ENCODE results near the gene CDKN2B. TPM values are rescaled to one million over a fixed set of nuclear protein-coding genes. Genes with fewer than 3 reads are reported as not detected.
A peak's percentile ranks its signal among the peaks of the same experiment; 100 is the strongest.
"Not testable (repeated sequence)": the region's sequence is repeated elsewhere in the genome, so short reads cannot be mapped to it uniquely, and the experiment has no call there.

Gene CDKN2B
- polyA plus RNA-seq, 2 donors = 40.3 to 63.7 TPM

GRCh38 chr9:21967169-21967568, 41.9 kb downstream of the CDKN2B start:
- no peak overlapping the region for H3K27ac ChIP-seq (ENCODE audit: low read depth in 2 of 2, low read length in 1 of 2)
- peaks cover 8 to 40% of the 10 kb centered on the region in 2 donors for H3K27me3 ChIP-seq (ENCODE audit: control insufficient read depth in 1 of 2, insufficient read depth in 2 of 2, low read length in 2 of 2)
- no peak overlapping the region for H3K4me3 ChIP-seq (ENCODE audit: low read depth in 1 of 2, low read length in 2 of 2)
- H3K36me3 ChIP-seq (ENCODE audit: control insufficient read depth in 2 of 2, insufficient read depth in 2 of 2, low read length in 1 of 2) = no peaks in the 10 kb centered on the region
- H3K4me1 ChIP-seq (ENCODE audit: control insufficient read depth in 2 of 2, insufficient read depth in 2 of 2, low read length in 1 of 2) = peaks cover 2 to 9% of the 10 kb centered on the region in 2 donors
- 16 to 25% methylated on average over 19 of the region's 19 CpGs for WGBS, 2 donors
- H3K9me3 ChIP-seq (ENCODE audit: control insufficient read depth in 2 of 2, insufficient read depth in 1 of 2, low read depth in 1 of 2, low read length in 1 of 2) = peaks cover 0 to 8% of the 10 kb centered on the region in 2 donors

- 23 to 32% methylated on average over 15 of the region's 15 CpGs for WGBS, 2 donors
- H3K9me3 ChIP-seq (ENCODE audit: control insufficient read depth in 2 of 2, insufficient read depth in 1 of 2, low read depth in 1 of 2, low read length in 1 of 2) = peaks cover 0 to 8% of the 10 kb centered on the region in 2 donors
- no peak overlapping the region for H3K27ac ChIP-seq (ENCODE audit: low read depth in 2 of 2, low read length in 1 of 2)
- peaks cover 2 to 9% of the 10 kb centered on the region in 2 donors for H3K4me1 ChIP-seq (ENCODE audit: control insufficient read depth in 2 of 2, insufficient read depth in 2 of 2, low read length in 1 of 2)
- peaks cover 7 to 38% of the 10 kb centered on the region in 2 donors for H3K27me3 ChIP-seq (ENCODE audit: control insufficient read depth in 1 of 2, insufficient read depth in 2 of 2, low read length in 2 of 2)
- H3K4me3 ChIP-seq (ENCODE audit: low read depth in 1 of 2, low read length in 2 of 2) = no peak overlapping the region
- H3K36me3 ChIP-seq (ENCODE audit: control insufficient read depth in 2 of 2, insufficient read depth in 2 of 2, low read length in 1 of 2) = no peaks in the 10 kb centered on the region
Observed at GRCh38 chr9:21966140-21966851, 42.8 kb downstream of the CDKN2B start.

- Histone ChIP-seq H3K4me3 (ENCODE audit: low read depth in 1 of 2, low read length in 2 of 2) (peak overlapping the region; percentile 28 to 55), H3K27ac (ENCODE audit: low read depth in 2 of 2, low read length in 1 of 2) (peak overlapping the region in 1 of 2 donors; percentile 34), H3K4me1 (ENCODE audit: control insufficient read depth in 2 of 2, insufficient read depth in 2 of 2, low read length in 1 of 2) (peaks cover 2 to 9% of the 10 kb centered on the region in 2 donors), H3K36me3 (ENCODE audit: control insufficient read depth in 2 of 2, insufficient read depth in 2 of 2, low read length in 1 of 2) (no peaks in the 10 kb centered on the region), H3K27me3 (ENCODE audit: control insufficient read depth in 1 of 2, insufficient read depth in 2 of 2, low read length in 2 of 2) (peaks cover 6 to 30% of the 10 kb centered on the region in 2 donors), H3K9me3 (ENCODE audit: control insufficient read depth in 2 of 2, insufficient read depth in 1 of 2, low read depth in 1 of 2, low read length in 1 of 2) (peaks cover 0 to 5% of the 10 kb centered on the region in 2 donors)
- WGBS, 2 donors = 2 to 3% methylated on average over 30 of the region's 30 CpGs
Observed at GRCh38 chr9:21965401-21965951, 43.6 kb downstream of the CDKN2B start.

GRCh38 chr9:21964925-21965385, 44.1 kb downstream of the CDKN2B start:
- peak overlapping the region in 1 of 2 donors; percentile 34 for H3K27ac ChIP-seq (ENCODE audit: low read depth in 2 of 2, low read length in 1 of 2)
- H3K9me3 ChIP-seq (ENCODE audit: control insufficient read depth in 2 of 2, insufficient read depth in 1 of 2, low read depth in 1 of 2, low read length in 1 of 2) = no peaks in the 10 kb centered on the region
- peak overlapping the region; percentile 28 to 55 for H3K4me3 ChIP-seq (ENCODE audit: low read depth in 1 of 2, low read length in 2 of 2)
- WGBS, 2 donors = 1 to 2% methylated on average over 29 of the region's 29 CpGs
- H3K36me3 ChIP-seq (ENCODE audit: control insufficient read depth in 2 of 2, insufficient read depth in 2 of 2, low read length in 1 of 2) = no peaks in the 10 kb centered on the region
- H3K4me1 ChIP-seq (ENCODE audit: control insufficient read depth in 2 of 2, insufficient read depth in 2 of 2, low read length in 1 of 2) = peaks cover 2 to 9% of the 10 kb centered on the region in 2 donors
- peaks cover 1 to 25% of the 10 kb centered on the region in 2 donors for H3K27me3 ChIP-seq (ENCODE audit: control insufficient read depth in 1 of 2, insufficient read depth in 2 of 2, low read length in 2 of 2)

DNA sequence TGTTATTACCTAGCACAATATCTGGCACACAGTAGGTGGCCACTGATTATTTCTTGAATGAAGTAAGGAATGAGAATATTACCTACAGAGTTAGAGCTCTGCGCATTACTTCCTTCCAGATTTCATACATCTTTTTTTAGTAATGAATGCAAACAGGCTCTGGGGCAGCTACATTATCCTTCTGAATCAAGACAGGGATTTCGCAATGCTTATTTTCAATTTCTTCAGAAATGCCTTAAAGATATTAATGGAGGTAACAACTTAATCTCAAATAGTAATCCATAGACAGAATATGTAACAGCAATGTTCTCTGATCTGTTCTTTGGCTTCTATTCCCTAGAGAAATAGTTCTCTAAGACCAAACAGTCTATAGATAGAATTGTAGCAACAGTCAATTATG, 47.5 kb downstream of the CDKN2B start:
- Histone ChIP-seq H3K36me3 (ENCODE audit: control insufficient read depth in 2 of 2, insufficient read depth in 2 of 2, low read length in 1 of 2) (no peaks in the 10 kb centered on the region), H3K4me3 (ENCODE audit: low read depth in 1 of 2, low read length in 2 of 2) (no peak overlapping the region), H3K9me3 (ENCODE audit: control insufficient read depth in 2 of 2, insufficient read depth in 1 of 2, low read depth in 1 of 2, low read length in 1 of 2) (no peaks in the 10 kb centered on the region), H3K27me3 (ENCODE audit: control insufficient read depth in 1 of 2, insufficient read depth in 2 of 2, low read length in 2 of 2) (peaks cover 0 to 7% of the 10 kb centered on the region in 2 donors), H3K27ac (ENCODE audit: low read depth in 2 of 2, low read length in 1 of 2) (no peak overlapping the region), H3K4me1 (ENCODE audit: control insufficient read depth in 2 of 2, insufficient read depth in 2 of 2, low read length in 1 of 2) (peaks cover 2 to 9% of the 10 kb centered on the region in 2 donors)
- WGBS, 2 donors = 78 to 81% methylated on average over 2 of the region's 2 CpGs

DNA sequence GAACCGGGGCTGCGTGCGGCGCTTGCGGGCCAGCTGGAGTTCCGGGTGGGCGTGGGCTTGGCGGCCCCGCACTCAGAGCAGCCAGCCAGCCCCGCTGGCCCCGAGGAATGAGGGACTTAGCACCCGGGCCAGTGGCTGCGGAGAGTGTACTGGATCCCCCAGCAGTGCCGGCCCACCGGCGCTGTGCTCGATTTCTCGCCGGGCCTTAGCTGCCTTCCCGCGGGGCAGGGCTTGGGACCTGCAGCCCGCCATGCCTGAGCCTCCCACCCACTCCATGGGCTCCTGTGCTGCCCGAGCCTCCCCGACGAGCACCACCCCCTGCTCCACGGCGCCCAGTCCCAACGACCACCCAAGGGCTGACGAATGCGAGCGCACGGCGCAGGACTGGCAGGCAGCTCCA, 49.8 kb downstream of the CDKN2B start:
- not testable (repeated sequence) for H3K27ac ChIP-seq (ENCODE audit: low read depth in 2 of 2, low read length in 1 of 2); H3K27me3 ChIP-seq (ENCODE audit: control insufficient read depth in 1 of 2, insufficient read depth in 2 of 2, low read length in 2 of 2); H3K4me3 ChIP-seq (ENCODE audit: low read depth in 1 of 2, low read length in 2 of 2); H3K4me1 ChIP-seq (ENCODE audit: control insufficient read depth in 2 of 2, insufficient read depth in 2 of 2, low read length in 1 of 2); H3K9me3 ChIP-seq (ENCODE audit: control insufficient read depth in 2 of 2, insufficient read depth in 1 of 2, low read depth in 1 of 2, low read length in 1 of 2); H3K36me3 ChIP-seq (ENCODE audit: control insufficient read depth in 2 of 2, insufficient read depth in 2 of 2, low read length in 1 of 2)
- WGBS, 2 donors = 94% methylated on average over 16 to 31 of the region's 33 CpGs

DNA sequence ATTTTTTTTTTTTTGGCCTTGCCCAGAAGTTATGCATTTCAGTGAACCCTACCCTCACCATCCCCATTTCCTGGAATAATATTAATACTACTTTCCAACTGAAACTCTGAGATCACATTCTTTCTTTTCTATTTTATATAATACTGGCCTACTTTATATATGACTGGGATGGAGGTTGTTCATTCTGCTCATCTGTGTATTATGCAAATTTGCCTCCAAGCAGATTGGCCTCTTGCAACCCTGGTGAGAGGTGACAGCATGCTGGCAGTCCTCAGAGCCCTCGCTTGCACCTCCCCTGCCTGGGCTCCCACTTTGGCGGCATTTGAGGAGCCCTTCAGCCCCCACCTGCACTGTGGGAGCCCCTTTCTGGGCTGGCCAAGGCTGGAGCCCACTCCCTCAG, 50.3 kb downstream of the CDKN2B start:
- H3K9me3 ChIP-seq (ENCODE audit: control insufficient read depth in 2 of 2, insufficient read depth in 1 of 2, low read depth in 1 of 2, low read length in 1 of 2) = no peaks in the 10 kb centered on the region
- H3K4me1 ChIP-seq (ENCODE audit: control insufficient read depth in 2 of 2, insufficient read depth in 2 of 2, low read length in 1 of 2) = no peaks in the 10 kb centered on the region
- 87 to 91% methylated on average over 2 of the region's 2 CpGs for WGBS, 2 donors
- no peak overlapping the region for H3K4me3 ChIP-seq (ENCODE audit: low read depth in 1 of 2, low read length in 2 of 2)
- H3K36me3 ChIP-seq (ENCODE audit: control insufficient read depth in 2 of 2, insufficient read depth in 2 of 2, low read length in 1 of 2) = no peaks in the 10 kb centered on the region
- no peak overlapping the region for H3K27ac ChIP-seq (ENCODE audit: low read depth in 2 of 2, low read length in 1 of 2)
- no peaks in the 10 kb centered on the region for H3K27me3 ChIP-seq (ENCODE audit: control insufficient read depth in 1 of 2, insufficient read depth in 2 of 2, low read length in 2 of 2)

Other genes starting within 250 kb of the CDKN2B start
- 10 to 100 TPM; 11.5 to 14.9 TPM for gene MTAP, start 206.7 kb downstream of the CDKN2B start, polyA plus RNA-seq
- 10 to 100 TPM in 1 of 2 donors, 1 to 10 TPM in 1; 6.1 to 11.3 TPM for gene CDKN2A, start 14.9 kb downstream of the CDKN2B start, polyA plus RNA-seq
- gene CDKN2B-AS1, start 14.5 kb downstream of the CDKN2B start, polyA plus RNA-seq = under 1 TPM; 0.28 to 0.47 TPM